Ovary (tissue), 3 donors: ENCODE results near the gene NCAM1.

Source experiments
- EP300 ChIP-seq: sonication (generic); formaldehyde crosslinking; IDR thresholded peaks from one replicate; pipeline ENCODE4 v1.6.1; 2017; ENCODE audit warnings: antibody characterized with exemption
- POLR2A ChIP-seq: fragments of 450-650 bp; IDR thresholded peaks from one replicate; pipeline ENCODE4 v1.6.1; 2017; ENCODE audit warnings: antibody characterized with exemption, mild to moderate bottlenecking, moderate library complexity
- TF ChIP-seq, protein P1 (sequence below), 3 donors: fragments of 450-650 bp in 2 of 3; fragments of 200-600 bp in 1 of 3; IDR thresholded peaks; one replicate each; pipeline versions ENCODE4 v1.5.1 to v1.8.0; 2016 to 2022; ENCODE audit warnings: antibody characterized with exemption in 3 of 3, mild to moderate bottlenecking in 1 of 3
- donor health status: DM: no; HTN: no; CAD: no.

DNA sequence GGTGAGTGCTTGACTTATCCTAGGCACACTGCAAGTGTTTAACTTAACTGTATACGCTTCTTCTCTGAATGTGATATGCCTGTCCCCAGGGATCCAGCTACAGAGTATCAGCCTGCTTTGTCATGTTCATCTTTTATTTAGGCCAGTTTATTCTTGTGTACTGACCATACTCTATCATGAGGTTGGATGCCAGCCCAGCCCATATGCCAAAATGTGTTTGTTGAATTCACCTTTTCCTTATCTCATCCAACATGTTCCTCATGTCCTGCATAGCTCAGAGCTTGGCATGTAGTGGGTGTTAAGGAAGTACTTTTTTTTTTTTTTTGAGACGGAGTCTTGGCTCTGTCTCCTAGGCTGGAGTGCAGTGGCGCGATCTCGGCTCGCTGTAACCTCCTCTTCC, 116.2 kb downstream of the NCAM1 start:
- TF ChIP-seq, protein P1, sequence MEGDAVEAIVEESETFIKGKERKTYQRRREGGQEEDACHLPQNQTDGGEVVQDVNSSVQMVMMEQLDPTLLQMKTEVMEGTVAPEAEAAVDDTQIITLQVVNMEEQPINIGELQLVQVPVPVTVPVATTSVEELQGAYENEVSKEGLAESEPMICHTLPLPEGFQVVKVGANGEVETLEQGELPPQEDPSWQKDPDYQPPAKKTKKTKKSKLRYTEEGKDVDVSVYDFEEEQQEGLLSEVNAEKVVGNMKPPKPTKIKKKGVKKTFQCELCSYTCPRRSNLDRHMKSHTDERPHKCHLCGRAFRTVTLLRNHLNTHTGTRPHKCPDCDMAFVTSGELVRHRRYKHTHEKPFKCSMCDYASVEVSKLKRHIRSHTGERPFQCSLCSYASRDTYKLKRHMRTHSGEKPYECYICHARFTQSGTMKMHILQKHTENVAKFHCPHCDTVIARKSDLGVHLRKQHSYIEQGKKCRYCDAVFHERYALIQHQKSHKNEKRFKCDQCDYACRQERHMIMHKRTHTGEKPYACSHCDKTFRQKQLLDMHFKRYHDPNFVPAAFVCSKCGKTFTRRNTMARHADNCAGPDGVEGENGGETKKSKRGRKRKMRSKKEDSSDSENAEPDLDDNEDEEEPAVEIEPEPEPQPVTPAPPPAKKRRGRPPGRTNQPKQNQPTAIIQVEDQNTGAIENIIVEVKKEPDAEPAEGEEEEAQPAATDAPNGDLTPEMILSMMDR (IDR thresholded peaks at IDR 0.05): no peak
- TF ChIP-seq POLR2A (no peak), EP300 (no peak)
